ENCODE data around the gene SLC25A39. TPM values are rescaled to one million over a fixed set of nuclear protein-coding genes. Genes with fewer than 3 reads are reported as not detected.

The SLC25A39 gene
- polyA plus RNA-seq, 1 of the 3 experiments (the other 2 are of a cell fraction), result 131 TPM

DNA sequence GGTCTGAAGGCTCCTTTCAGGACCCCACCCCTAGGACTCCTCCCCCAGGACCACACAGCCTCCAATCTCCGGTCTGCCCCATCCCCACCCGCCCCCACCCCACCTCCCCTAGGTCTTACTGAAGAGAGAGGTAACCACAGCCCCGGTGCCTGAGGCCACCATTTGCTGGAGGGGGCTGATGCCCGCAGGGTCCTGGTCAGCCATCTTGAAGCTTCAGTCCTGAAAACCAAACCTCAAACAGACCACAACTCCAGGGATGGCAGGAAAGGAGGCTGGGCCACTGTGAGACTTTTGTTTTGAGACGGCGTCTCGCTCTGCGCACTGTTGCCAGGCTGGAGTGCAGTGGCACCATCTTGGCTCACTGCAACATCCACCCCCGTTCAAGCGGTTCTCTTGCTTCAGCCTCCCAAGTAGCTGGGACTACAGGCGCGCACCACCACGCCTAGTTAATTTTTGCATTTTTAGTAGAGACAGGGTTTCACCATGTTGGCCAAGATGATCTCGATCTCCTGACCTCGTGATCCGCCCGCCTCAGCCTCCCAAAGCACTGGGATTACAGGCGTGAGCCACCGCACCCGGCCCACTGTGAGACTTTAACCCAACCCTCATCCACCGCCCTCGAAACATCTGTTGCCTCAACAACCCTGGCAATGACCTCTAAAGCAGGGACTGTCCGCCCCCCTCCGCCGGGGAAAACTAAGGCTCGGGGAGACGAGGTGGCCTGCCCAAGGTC is 1.1 kb downstream of the SLC25A39 start:
- peak overlapping the region; percentile 95 to 98 for H3K4me3 ChIP-seq (ENCODE audit: low read depth in 2 of 2, low read length in 1 of 2)
- H3K4me2 ChIP-seq, result peak overlapping the region; percentile 99
- H2AFZ ChIP-seq (ENCODE audit: low read depth), result no peak overlapping the region
- H3K9ac ChIP-seq, result peak overlapping the region; percentile 81
- H3K4me1 ChIP-seq (ENCODE audit: control insufficient read depth in 1 of 2, insufficient read depth in 2 of 2, low read depth in 1 of 2, low read length in 1 of 2), result peaks cover 0 to 10% of the 10 kb centered on the region in 2 experiments; a peak in 1 of 4 replicates
- H3F3A ChIP-seq (replicated peaks; ENCODE audit: insufficient read depth), result peaks cover 4% of the 10 kb centered on the region
- WGBS (ENCODE audit: low lambda C conversion rate), result 61% methylated on average over 23 of the region's 27 CpGs
- H3K27me3 ChIP-seq (ENCODE audit: insufficient read depth), result no peaks in the 10 kb centered on the region
- CTCF ChIA-PET, result interaction anchor here (1.3 to 2.2 kb wide), 6 partner anchors 13 to 125 kb away, joined by 3 to 11 read pairs (median 6); no protein-coding TSS in a partner anchor
- peaks cover 6 to 29% of the 10 kb centered on the region in 2 experiments for H3K36me3 ChIP-seq (replicated peaks in 1 of 2; ENCODE audit: control insufficient read depth in 1 of 2, insufficient read depth in 2 of 2, low read length in 1 of 2)
- peaks cover 12% of the 10 kb centered on the region for H3K79me2 ChIP-seq (ENCODE audit: insufficient read depth)
- H3K9me2 ChIP-seq, result no peaks in the 10 kb centered on the region
- TF ChIP-seq FOXM1 (IDR thresholded peaks at IDR 0.05; ENCODE audit: low read depth), result no peak
- no peak for TF ChIP-seq EP300 (IDR thresholded peaks at IDR 0.05; ENCODE audit: borderline replicate concordance in 1 of 2, low read depth in 1 of 2, low read length in 1 of 2)
- TF ChIP-seq RXRA (IDR thresholded peaks at IDR 0.05; ENCODE audit: borderline replicate concordance, low read depth), result no peak
- DNase-seq, result no peak
- no peaks in the 10 kb centered on the region for H4K20me1 ChIP-seq (ENCODE audit: insufficient read depth)
- POLR2A ChIA-PET, result interaction anchor here (1.3 to 1.9 kb wide), 2 partner anchors 14 to 103 kb away, joined by 5 to 11 read pairs; partner anchors contain the start of gene RUNDC3A
- no peak overlapping the region; a peak in 1 of 4 replicates for H3K27ac ChIP-seq (ENCODE audit: low read depth in 2 of 2, low read length in 1 of 2)
- no peaks in the 10 kb centered on the region for H3K9me3 ChIP-seq

DNA sequence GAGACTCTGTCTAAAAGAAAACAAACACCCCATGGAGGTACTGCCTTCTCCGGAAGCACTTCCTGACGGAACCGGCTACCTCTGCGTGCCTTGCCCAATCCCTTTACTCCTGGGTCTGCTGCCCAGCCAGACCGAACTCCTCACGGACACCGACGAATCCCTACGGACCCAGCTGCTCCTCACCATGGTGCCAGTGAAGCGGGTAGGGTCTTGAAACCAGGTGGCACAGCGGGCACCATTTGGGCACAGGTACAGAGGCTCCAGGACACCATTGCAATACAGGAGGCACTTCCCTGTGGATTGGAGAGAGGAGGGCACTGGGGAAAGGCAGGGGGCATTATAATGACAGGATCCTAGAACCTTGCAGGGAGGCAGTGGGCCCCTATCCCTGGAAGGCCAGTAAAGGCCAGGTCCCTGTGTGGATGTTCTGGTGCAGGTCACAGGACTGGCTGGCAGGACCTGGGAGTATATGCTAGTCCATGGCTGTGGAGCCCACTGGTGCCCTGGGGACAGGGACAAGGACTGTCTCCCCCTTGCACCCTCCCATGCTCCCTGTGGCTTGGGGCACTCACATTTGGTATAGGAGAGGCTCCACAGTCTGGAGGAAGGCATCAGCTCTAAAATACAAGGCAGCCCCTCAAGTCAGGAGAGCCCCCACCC is 2.3 kb downstream of the SLC25A39 start:
- TF ChIP-seq IRF3 (IDR thresholded peaks at IDR 0.05; ENCODE audit: low read depth, low read length) (no peak), FOXM1 (IDR thresholded peaks at IDR 0.05; ENCODE audit: low read depth) (no peak), NFIC (IDR thresholded peaks at IDR 0.05; ENCODE audit: borderline replicate concordance) (no peak), SIN3A (IDR thresholded peaks at IDR 0.05; ENCODE audit: borderline replicate concordance, low read depth, low read length) (no peak)
- no peak for DNase-seq
- no peak overlapping the region for H2AFZ ChIP-seq (ENCODE audit: low read depth)
- 93% methylated on average over 9 of the region's 11 CpGs for WGBS (ENCODE audit: low lambda C conversion rate)
- no peak overlapping the region for H3K4me2 ChIP-seq
- H3K27me3 ChIP-seq (ENCODE audit: insufficient read depth), result no peaks in the 10 kb centered on the region
- no peaks in the 10 kb centered on the region for H3K9me2 ChIP-seq
- H3F3A ChIP-seq (replicated peaks; ENCODE audit: insufficient read depth), result no peaks in the 10 kb centered on the region
- H3K4me3 ChIP-seq (ENCODE audit: low read depth in 2 of 2, low read length in 1 of 2), result no peak overlapping the region
- H3K9me3 ChIP-seq, result no peaks in the 10 kb centered on the region
- H3K27ac ChIP-seq (ENCODE audit: low read depth in 2 of 2, low read length in 1 of 2), result no peak overlapping the region
- peaks cover 6 to 31% of the 10 kb centered on the region in 2 experiments for H3K36me3 ChIP-seq (replicated peaks in 1 of 2; ENCODE audit: control insufficient read depth in 1 of 2, insufficient read depth in 2 of 2, low read length in 1 of 2)
- H4K20me1 ChIP-seq (ENCODE audit: insufficient read depth), result no peaks in the 10 kb centered on the region
- peaks cover 12% of the 10 kb centered on the region for H3K79me2 ChIP-seq (ENCODE audit: insufficient read depth)
- POLR2A ChIA-PET, result interaction anchor here (3.1 to 4.9 kb wide), 2 partner anchors 13 to 102 kb away, joined by 14 to 34 read pairs; partner anchors contain the start of genes RUNDC3A and UBTF
- H3K9ac ChIP-seq, result no peak overlapping the region
- CTCF ChIA-PET, result interaction anchor here (1.3 to 2.4 kb wide), 2 partner anchors 112 to 124 kb away, joined by 4 to 11 read pairs; no protein-coding TSS in a partner anchor
- peaks cover 0 to 10% of the 10 kb centered on the region in 2 experiments; a peak in 1 of 4 replicates for H3K4me1 ChIP-seq (ENCODE audit: control insufficient read depth in 1 of 2, insufficient read depth in 2 of 2, low read depth in 1 of 2, low read length in 1 of 2)

Data from SK-N-SH (cell line).